Stimulated activated CD4-positive, alpha-beta T cell treated with anti-CD3 and anti-CD28 coated beads, Interleukin-15, amount 100 ng/mL, for 24 hours (primary cell): Measurements from ENCODE around the gene NPHS1.

ENCODE experiments used
- DNase-seq: peaks from one replicate; pipeline ENCODE4 v3.0.0-alpha.2; 2020

NPHS1 gene

DNA sequence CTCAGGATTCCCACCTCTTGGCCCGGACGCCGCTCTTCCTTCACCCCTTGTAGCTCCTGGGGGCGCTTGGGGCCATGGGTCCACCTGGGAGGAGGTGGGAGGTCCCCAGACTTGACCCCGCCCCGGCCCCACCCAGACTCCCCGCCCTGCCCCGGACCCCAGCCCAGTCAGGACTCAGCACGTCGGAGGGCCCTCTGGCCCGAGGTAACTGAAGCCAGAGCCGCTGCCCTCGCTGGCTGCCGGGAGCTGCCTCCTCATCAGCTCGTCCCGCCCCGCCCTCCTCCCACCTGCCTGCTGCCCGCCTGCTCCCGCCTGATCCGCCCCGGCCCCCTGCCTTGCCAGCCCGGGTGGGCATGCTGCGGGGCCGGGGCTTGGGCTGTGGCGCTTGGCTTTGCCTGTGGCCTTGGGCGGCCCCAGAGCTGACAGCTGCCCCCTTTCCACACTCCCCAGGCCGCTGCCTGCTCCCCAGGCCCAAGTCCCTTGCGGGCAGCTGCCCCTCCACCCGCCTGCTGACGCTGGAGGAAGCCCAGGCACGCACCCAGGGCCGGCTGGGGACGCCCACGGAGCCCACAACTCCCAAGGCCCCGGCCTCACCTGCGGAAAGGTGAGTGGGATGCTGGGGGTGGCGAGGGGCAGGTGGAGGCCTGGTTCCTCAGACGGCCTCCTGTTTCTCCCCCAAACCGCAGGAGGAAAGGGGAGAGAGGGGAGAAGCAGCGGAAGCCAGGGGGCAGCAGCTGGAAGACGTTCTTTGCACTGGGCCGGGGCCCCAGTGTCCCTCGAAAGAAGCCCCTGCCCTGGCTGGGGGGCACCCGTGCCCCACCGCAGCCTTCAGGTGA, 67.6 kb downstream of the NPHS1 start:
- no peak for DNase-seq

DNA sequence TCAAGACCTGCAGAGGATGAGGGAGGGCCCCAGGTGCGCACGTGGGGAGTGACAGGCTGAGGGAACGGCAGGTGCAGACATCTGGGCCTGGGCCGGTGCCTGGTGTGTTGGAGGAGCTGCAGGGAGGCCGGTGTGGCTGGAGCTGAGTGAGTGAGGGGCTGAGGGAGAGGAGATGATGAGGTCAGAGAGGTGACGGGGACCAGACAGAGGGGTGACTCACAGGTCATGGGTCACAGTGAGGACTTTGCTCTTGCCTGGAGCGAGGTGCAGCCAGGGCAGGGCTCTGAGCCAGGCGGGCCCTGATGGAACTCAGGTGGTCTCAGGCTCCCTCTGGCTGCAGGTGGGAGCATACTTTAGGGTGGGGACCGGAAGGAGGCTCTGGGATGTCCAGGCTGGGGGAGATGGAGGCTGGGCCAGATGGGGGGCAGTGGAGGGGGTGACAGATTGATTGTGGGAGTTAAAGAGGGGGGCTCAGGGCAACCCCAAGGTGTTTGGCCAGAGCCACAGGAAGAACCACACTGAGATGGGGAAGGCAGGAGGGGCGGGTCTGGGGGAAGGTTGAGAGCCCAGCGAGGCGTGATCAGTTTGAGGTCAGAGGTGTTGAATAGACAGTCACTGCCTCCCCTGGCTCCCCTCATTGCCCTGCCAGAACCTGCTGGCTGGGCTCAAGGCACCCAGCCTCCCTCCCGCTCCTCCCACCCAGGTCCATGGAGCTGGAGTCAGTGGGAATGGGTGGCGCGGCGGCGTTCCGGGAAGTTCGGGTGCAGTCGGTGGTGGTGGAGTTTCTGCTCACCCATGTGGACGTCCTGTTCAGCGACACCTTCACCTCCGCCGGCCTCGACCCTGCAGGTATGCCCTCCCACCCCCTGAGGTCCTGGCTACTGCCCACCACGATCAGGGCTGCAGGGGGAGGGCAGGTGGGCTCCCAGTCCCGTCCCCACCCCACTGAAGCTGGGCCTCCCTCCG, 68.6 kb downstream of the NPHS1 start:
- no peak for DNase-seq

DNA sequence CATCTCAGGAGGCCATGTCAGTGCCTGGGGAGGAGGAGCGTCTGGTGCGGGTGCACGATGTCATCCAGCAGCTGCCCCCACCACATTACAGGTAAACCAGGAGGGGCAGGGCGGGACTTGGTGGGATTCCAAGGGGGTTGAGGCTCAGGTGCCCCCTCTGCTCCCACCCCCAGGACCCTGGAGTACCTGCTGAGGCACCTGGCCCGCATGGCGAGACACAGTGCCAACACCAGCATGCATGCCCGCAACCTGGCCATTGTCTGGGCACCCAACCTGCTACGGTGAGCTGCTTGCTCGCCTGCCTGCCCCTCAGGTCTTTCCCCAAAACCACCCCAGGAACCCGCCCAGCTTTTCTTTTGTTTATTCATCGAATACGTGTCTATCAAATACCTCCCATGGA, 69.7 kb downstream of the NPHS1 start:
- no peak for DNase-seq

DNA sequence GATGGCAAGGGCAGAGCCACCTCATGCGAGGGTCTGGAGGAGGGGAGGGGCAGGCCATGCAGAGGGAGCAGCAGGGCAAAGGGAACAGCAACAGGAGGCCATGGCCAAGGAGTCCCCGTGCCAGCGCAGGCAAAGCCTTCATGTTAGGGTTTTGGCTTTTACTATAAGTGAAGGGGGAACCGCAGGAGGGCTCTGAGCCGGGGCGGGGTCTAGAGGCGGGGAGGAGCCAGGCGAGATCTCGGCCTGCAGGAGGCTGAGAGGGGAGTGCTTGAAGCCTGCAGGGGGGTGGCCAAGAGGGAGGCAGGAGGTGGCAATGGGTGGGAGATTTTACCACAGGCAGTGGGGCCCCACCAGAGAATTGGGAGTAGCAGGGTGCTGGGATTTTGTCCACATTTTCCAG, 70.7 kb downstream of the NPHS1 start:
- no peak for DNase-seq

DNA sequence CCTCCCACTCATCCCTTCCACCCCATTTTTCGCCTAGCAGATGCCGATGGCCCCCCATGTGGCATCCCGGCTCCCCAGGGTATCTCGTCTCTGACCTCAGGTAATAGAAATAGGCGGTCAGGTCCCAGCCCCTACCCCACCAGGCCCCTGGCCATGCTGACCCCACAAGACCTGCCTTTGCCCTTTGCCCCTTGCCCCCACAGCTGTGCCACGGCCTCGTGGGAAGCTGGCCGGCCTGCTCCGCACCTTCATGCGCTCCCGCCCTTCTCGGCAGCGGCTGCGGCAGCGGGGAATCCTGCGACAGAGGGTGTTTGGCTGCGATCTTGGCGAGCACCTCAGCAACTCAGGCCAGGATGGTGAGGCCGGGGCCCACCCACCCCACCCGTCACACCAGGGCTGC, 71.6 kb downstream of the NPHS1 start:
- no peak for DNase-seq

DNA sequence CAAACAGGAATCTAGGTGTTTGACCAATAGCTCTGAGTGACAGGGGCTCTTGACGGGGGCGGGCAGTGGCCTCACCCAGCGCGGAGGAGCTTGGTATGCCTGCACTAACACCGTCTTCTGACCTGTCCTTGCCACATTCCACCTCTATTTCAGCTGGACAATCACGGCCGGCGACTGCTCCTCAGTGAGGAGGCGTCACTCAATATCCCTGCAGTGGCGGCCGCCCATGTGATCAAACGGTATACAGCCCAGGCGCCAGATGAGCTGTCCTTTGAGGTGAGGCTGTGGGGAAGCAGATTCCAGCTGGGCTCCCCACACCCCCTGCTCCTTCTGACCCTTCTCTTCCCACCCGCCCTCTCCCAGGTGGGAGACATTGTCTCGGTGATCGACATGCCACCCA, 72.2 kb downstream of the NPHS1 start:
- DNase-seq = no peak

DNA sequence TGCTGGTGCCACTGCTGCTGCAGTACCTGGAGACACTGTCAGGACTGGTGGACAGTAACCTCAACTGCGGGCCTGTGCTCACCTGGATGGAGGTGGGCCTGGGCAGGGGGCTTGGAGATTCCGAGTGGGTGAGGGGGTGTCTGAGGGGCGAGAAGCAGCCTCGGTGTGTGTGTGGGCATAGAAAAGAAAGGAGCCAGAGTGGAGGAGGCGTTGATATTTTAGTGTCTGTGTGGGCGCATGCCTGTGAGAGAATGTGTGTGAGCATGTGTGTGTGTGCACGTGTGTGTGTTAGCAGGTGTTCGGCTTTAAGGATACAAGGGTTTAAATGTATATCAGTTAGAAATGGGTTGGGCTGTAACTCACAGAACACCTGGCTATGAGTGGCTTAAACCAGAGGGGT, 73.3 kb downstream of the NPHS1 start:
- no peak for DNase-seq

DNA sequence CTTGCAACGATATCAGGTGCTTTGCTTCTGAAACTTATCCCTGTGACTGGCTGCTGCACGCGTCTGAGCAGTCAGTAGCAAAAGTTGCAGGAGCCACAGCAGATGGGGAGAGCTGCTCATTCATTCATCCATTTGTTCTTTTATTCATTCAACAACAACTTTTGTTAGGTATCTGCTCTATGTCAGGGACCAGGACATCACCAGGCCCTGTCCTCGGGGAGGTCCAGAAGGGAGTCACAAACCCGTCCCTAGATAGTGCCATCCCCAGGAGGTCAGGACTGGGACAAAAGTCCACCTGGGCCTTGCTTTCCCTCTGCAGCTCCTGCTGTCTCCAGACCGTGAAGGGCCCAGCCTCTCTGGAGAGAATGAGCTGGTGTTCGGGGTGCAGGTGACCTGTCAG, 74.3 kb downstream of the NPHS1 start:
- DNase-seq = no peak

DNA sequence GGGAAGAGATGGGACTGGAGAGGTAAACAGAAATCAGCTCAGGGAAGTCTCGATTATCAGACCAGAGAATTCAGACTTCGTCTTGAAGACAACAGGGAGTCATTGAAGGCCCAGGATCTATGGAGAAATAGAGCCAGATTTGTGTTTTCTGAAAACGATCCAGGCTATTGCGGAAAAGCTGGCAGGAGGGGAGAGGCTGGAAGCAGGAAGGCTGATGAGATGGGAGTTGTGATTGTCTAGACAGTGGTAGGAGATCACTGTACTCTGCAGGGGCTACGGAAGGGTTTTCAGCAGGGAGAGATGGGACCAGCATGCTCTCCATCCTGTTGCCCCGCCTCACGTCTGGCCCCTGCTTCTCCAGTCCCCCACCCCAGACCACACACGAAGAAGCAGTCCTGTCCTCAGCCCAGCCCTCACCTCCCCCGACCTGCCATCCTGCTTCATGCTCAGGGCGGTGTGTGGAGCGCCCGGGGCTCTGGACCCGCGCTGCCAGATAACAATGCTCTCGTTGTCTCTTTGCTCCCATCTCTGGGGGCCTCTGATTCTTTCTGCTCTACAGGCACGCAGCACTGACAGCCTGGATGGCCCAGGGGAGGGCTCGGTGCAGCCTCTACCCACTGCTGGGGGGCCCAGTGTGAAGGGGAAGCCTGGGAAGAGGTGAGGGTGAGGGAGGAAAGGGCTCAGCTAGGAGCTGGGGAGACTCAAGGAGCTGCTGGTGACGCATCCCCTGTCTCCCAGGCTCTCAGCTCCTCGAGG, 75.0 kb downstream of the NPHS1 start:
- DNase-seq = no peak

DNA sequence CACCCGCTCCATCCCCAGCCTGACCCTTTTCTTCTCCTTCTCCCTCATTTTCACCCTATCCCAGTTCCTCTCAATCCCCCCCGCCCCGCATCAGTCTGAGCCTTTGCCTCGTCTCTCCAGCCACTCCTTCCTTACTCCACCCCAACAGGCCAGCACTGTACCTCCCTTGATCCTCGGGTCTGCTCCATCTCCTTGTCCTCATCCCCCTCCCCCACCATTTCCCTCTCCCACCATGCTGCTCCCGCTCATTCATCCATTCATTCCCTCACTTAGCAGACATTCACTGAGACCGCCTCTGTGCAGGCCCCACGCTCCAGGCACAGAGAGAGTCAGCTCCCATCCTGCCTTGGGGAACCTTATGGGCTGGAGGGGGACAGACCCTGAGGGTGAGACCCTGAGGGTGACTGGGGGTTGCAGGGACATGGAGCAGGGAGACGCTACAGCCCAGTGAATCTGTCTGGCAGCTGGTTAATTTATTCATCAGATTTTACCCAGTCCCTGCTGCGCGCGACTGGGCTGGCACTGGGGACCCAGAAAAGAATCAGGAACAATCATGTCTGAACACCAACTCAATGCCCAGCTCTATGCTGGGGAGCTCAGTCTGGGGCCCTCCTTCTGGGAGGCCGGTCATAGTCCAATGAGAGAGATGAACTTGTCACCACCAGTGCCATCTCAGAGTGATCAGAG, 76.1 kb downstream of the NPHS1 start:
- DNase-seq = no peak
